Gastrocnemius medialis (tissue), 4 donors: ENCODE measurements around the gene ACAD11.

Experiments used
- CTCF ChIP-seq, 5 experiments: fragments of 450-650 bp in 3 of 5; fragments of 200-600 bp in 2 of 5; sonication (generic) in 2 of 5; IDR thresholded peaks in 4 of 5; conservative IDR thresholded peaks in 1 of 5; 1 replicate in 4 of 5; 2 replicates in 1 of 5; pipeline ENCODE4 v1.5.1; 2016 to 2019; ENCODE audit warnings: antibody characterized with exemption in 5 of 5, mild to moderate bottlenecking in 3 of 5, moderate library complexity in 3 of 5
- POLR2A ChIP-seq, 2 donors: fragments of 450-650 bp; IDR thresholded peaks; one replicate each; pipeline ENCODE4 v1.6.1; 2017; ENCODE audit warnings: antibody characterized with exemption in 2 of 2, mild to moderate bottlenecking in 2 of 2, moderate library complexity in 2 of 2

- TF ChIP-seq POLR2A (IDR thresholded peaks at IDR 0.05): no peak
- TF ChIP-seq CTCF (IDR thresholded peaks at IDR 0.05 in 4 of 5, conservative IDR thresholded peaks at IDR 0.05 in 1 of 5): no peak
These were observed 110.4 kb downstream of the ACAD11 start for GRCh38 chr3:132549169-132549568.
